Epithelial cell of esophagus (primary cell): ENCODE results near the gene PREX1.

Experiments used
- DNase-seq: peaks from one replicate; pipeline ENCODE4 v3.0.0; 2010; ENCODE audit warnings: low read depth
- H3K4me3 ChIP-seq: 2 replicates; pipeline ENCODE4 v1.5.1; 2011; ENCODE audit warnings: mild to moderate bottlenecking, low read length, control low read depth
- TF ChIP-seq, protein P1 (sequence below): IDR thresholded peaks from 2 replicates; pipeline ENCODE4 v1.5.1; 2011; ENCODE audit warnings: low read depth, mild to moderate bottlenecking, low read length, control low read depth, inconsistent platforms; ENCODE audit not compliant: insufficient read depth; ENCODE audit errors: missing control alignments

The PREX1 gene

DNA sequence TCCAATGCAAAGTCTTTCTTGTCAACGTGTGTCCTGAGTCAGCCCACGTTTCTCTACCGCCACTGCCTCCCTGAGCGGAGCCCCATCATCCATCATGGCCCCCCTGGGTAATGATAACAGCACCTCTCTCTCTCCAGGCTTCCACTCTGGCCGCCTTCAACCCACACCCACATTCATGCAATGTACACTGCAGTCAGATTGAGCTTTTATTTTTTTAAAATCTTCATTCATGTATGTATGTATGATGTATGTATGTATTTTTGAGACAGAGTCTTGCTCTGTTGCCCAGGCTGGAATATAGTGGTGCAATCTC is 245.2 kb downstream of the PREX1 start:
- no peak overlapping the region for H3K4me3 ChIP-seq
- no peak for DNase-seq

GRCh38 chr20:48581167-48581566 is 246.6 kb downstream of the PREX1 start:
- H3K4me3 ChIP-seq = no peak overlapping the region
- no peak for DNase-seq
- TF ChIP-seq, protein P1, sequence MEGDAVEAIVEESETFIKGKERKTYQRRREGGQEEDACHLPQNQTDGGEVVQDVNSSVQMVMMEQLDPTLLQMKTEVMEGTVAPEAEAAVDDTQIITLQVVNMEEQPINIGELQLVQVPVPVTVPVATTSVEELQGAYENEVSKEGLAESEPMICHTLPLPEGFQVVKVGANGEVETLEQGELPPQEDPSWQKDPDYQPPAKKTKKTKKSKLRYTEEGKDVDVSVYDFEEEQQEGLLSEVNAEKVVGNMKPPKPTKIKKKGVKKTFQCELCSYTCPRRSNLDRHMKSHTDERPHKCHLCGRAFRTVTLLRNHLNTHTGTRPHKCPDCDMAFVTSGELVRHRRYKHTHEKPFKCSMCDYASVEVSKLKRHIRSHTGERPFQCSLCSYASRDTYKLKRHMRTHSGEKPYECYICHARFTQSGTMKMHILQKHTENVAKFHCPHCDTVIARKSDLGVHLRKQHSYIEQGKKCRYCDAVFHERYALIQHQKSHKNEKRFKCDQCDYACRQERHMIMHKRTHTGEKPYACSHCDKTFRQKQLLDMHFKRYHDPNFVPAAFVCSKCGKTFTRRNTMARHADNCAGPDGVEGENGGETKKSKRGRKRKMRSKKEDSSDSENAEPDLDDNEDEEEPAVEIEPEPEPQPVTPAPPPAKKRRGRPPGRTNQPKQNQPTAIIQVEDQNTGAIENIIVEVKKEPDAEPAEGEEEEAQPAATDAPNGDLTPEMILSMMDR = no peak

More for the DNA sequence above, 245.2 kb downstream of the PREX1 start:
- TF ChIP-seq, protein P1 = no peak

DNA sequence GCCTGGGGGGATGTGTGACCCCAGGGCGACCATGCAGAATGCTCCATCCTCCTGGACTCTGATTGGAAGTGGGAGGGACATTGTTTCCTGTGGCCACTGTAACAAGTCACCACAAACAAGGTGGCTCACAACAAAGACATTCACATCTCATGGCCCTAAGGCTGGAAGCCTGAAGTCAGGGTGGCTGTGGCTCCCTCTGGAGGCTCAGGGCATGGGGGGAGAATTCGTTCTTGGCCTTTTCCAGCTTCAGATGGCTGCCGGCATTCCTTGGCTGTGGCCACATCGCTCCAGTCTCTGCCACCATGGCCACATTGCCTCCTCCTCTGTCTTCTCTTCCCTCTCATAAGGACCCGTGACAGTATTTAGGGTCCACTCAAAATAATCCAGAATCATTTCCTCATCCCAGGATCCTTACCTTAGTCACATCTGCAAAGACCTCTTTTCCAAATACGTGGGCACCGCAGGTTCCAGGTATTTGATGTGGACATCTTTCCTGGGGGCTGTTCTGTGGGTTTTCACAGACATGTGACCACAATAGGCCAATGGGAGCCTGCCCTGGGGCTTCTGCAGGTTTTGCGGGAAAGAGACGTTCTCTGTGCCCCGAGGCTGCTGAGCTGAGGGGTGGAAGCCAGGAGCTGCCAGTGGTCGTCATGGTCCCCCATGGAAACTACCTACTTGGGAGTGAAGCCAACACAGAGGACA is 249.3 kb downstream of the PREX1 start:
- TF ChIP-seq, protein P1 = no peak
- DNase-seq = no peak
- no peak overlapping the region for H3K4me3 ChIP-seq

DNA sequence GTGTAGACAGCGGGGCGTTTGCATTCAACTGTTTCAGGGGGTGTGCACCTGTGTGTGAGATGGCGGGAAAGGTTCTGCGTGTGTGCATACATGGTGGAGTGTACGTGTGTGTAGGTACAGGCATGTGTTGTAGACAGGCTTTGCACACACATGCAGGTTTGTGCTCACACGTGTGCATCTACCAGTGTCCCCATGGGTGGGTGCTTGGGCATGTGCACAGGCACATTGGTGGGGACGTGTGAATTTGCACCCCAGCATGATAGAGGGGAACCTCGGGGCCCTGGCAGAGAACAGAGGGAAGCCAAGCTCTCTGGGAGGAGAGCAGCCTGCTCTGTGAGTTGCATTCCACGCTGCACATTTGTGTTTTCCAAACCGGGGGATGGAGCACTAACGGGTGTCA is 250.2 kb downstream of the PREX1 start:
- H3K4me3 ChIP-seq = no peak overlapping the region
- DNase-seq = no peak
- TF ChIP-seq, protein P1 = no peak

GRCh38 chr20:48574383-48574782 is 253.4 kb downstream of the PREX1 start:
- TF ChIP-seq, protein P1 = no peak
- DNase-seq = no peak
- H3K4me3 ChIP-seq = no peak overlapping the region
